Activated T-helper 2 cell treated with anti-CD3 and anti-CD28 coated beads, Interferon-gamma antibody, Interleukin-2, Interleukin-4, amounts not matched to agents 10 μg/mL and 5 μg/mL and 100 μg/mL, durations not matched to agents 14 hours and 24 hours and 36 hours (primary cell): ENCODE results near the gene GOLGA6C. TPM values are rescaled to one million over a fixed set of nuclear protein-coding genes. Genes with fewer than 3 reads are reported as not detected.

Experiments
- total RNA-seq: library from RNA; stranded (reverse); gene quantifications from 2 replicates; pipeline ENCODE4 v1.2.3, GENCODE V29; 2022

Gene GOLGA6C
- total RNA-seq, 1 donor from 2014 or later = not detected

Other genes with a start within 250 kb of the GOLGA6C start
- gene PPCDC, start 234.7 kb upstream of the GOLGA6C start, total RNA-seq = 28.4 and 31.0 TPM in 2 replicates
- 62.4 and 63.5 TPM in 2 replicates for gene C15orf39, start 56.5 kb upstream of the GOLGA6C start, total RNA-seq
- gene GOLGA6D, start 24.5 kb downstream of the GOLGA6C start, total RNA-seq = not detected in 2 replicates
- gene COMMD4, start 77.7 kb downstream of the GOLGA6C start, total RNA-seq = 69.5 and 78.9 TPM in 2 replicates
- 1.5 and 2.6 TPM in 2 replicates for gene NEIL1, start 88.7 kb downstream of the GOLGA6C start, total RNA-seq
- gene MAN2C1, start 110.3 kb downstream of the GOLGA6C start, total RNA-seq = 233 and 240 TPM in 2 replicates
- 88.4 and 94.6 TPM in 2 replicates for gene SIN3A, start 193.4 kb downstream of the GOLGA6C start, total RNA-seq